Epidermal melanocyte (primary cell): Measurements from ENCODE around the gene HADH.
"Not testable (repeated sequence)": the region's sequence is repeated elsewhere in the genome, so short reads cannot be mapped to it uniquely, and the experiment has no call there.

Source experiments
- DNase-seq: peaks from one replicate; pipeline ENCODE4 v3.0.0; 2011; ENCODE audit warnings: low spot score; ENCODE audit not compliant: insufficient read length

The HADH gene

GRCh38 chr4:107989537-107990386 is at the start of gene HADH:
TSS of gene HADH (plus strand) at chr4:107989889. CDS start at chr4:107989933, 44 bp downstream.
- DNase-seq, result peak; percentile 91

GRCh38 chr4:107945809-107946208 is 43.9 kb upstream of the HADH start:
- DNase-seq, result no peak

- DNase-seq, result no peak
Observed at GRCh38 chr4:107950746-107951540, 38.7 kb upstream of the HADH start.

GRCh38 chr4:107951551-107951950 is 38.1 kb upstream of the HADH start:
- DNase-seq, result no peak

- no peak for DNase-seq
Observed at GRCh38 chr4:107956011-107956410, 33.7 kb upstream of the HADH start.

GRCh38 chr4:107966903-107967302 is 22.8 kb upstream of the HADH start:
- DNase-seq, result no peak

GRCh38 chr4:107967519-107967918 is 22.2 kb upstream of the HADH start:
- DNase-seq, result not testable (repeated sequence)

- DNase-seq, result not testable (repeated sequence)
Observed at GRCh38 chr4:107967921-107968320, 21.8 kb upstream of the HADH start.

GRCh38 chr4:107970063-107970798 is 19.5 kb upstream of the HADH start:
- DNase-seq, result no peak

GRCh38 chr4:107972605-107973004 is 17.1 kb upstream of the HADH start:
- DNase-seq, result no peak

- DNase-seq, result no peak
Observed at GRCh38 chr4:107974523-107974922, 15.2 kb upstream of the HADH start.

GRCh38 chr4:107977482-107977881 is 12.2 kb upstream of the HADH start:
- DNase-seq, result no peak

GRCh38 chr4:107977966-107978705 is 11.6 kb upstream of the HADH start:
- no peak for DNase-seq

GRCh38 chr4:107978716-107979451 is 10.8 kb upstream of the HADH start:
- no peak for DNase-seq

GRCh38 chr4:107987916-107988762 is 1.6 kb upstream of the HADH start:
- DNase-seq, result no peak

- DNase-seq, result no peak
Observed at GRCh38 chr4:107988763-107989035, 990 bp upstream of the HADH start.

- DNase-seq, result no peak
Observed at GRCh38 chr4:107989162-107989536, 540 bp upstream of the HADH start.

GRCh38 chr4:107991945-107992630 is 2.4 kb downstream of the HADH start:
- DNase-seq, result no peak

GRCh38 chr4:107993969-107994368 is 4.3 kb downstream of the HADH start:
- no peak for DNase-seq
